Activated CD8-positive, alpha-beta T cell treated with anti-CD3 and anti-CD28 coated beads, Interleukin-2, amount 10 ng/mL, durations not matched to agents 7 days and 5 days (primary cell): ENCODE data around the gene PDXK. TPM values are rescaled to one million over a fixed set of nuclear protein-coding genes. Genes with fewer than 3 reads are reported as not detected.
"Not testable (repeated sequence)": the region's sequence is repeated elsewhere in the genome, so short reads cannot be mapped to it uniquely, and the experiment has no call there.

ENCODE experiments used
- ATAC-seq: fragments of 150-1000 bp; cut with Tn5 transposase; one replicate; pipeline ENCODE4 v1.10.0; 2021; ENCODE audit warnings: moderate library complexity
- CTCF ChIA-PET: fragments of 350-600 bp; sonication (Branson Sonifier 250); formaldehyde crosslinking; loops from one replicate; lab custom pipeline; 2021; ENCODE audit warnings: antibody characterized with exemption; lab: Charles Lee
- POLR2A ChIA-PET: fragments of 350-600 bp; sonication (Branson Sonifier 250); formaldehyde crosslinking; loops from one replicate; lab custom pipeline; 2021; ENCODE audit warnings: antibody characterized with exemption; lab: Charles Lee
- DNase-seq: peaks from one replicate; pipeline ENCODE4 v3.0.0-alpha.2; 2020
- H3K27ac Mint-ChIP-seq: one replicate; pipeline ENCODE4 v1.8.0; 2021; ENCODE audit warnings: mild to moderate bottlenecking, mixed read lengths
- H3K27me3 Mint-ChIP-seq: one replicate; pipeline ENCODE4 v1.8.0; 2021; ENCODE audit warnings: low read depth, mixed read lengths
- H3K36me3 Mint-ChIP-seq: one replicate; pipeline ENCODE4 v1.8.0; 2021; ENCODE audit warnings: low read depth, mixed read lengths
- H3K4me1 Mint-ChIP-seq: one replicate; pipeline ENCODE4 v1.8.0; 2021; ENCODE audit warnings: low read depth, mixed read lengths
- H3K4me3 Mint-ChIP-seq: one replicate; pipeline ENCODE4 v1.8.0; 2021; ENCODE audit warnings: mild to moderate bottlenecking, mixed read lengths
- H3K9me3 Mint-ChIP-seq: one replicate; pipeline ENCODE4 v1.8.0; 2022; ENCODE audit warnings: mixed read lengths; ENCODE audit not compliant: insufficient read depth
- total RNA-seq, 2 experiments: library from RNA; stranded (reverse); gene quantifications; one replicate each; pipeline ENCODE4 v1.2.3, GENCODE V29; 2021

PDXK gene
- 100 to 1,000 TPM in 1 of 2 experiments, 10 to 100 TPM in 1; 94.5 to 100 TPM for total RNA-seq

DNA sequence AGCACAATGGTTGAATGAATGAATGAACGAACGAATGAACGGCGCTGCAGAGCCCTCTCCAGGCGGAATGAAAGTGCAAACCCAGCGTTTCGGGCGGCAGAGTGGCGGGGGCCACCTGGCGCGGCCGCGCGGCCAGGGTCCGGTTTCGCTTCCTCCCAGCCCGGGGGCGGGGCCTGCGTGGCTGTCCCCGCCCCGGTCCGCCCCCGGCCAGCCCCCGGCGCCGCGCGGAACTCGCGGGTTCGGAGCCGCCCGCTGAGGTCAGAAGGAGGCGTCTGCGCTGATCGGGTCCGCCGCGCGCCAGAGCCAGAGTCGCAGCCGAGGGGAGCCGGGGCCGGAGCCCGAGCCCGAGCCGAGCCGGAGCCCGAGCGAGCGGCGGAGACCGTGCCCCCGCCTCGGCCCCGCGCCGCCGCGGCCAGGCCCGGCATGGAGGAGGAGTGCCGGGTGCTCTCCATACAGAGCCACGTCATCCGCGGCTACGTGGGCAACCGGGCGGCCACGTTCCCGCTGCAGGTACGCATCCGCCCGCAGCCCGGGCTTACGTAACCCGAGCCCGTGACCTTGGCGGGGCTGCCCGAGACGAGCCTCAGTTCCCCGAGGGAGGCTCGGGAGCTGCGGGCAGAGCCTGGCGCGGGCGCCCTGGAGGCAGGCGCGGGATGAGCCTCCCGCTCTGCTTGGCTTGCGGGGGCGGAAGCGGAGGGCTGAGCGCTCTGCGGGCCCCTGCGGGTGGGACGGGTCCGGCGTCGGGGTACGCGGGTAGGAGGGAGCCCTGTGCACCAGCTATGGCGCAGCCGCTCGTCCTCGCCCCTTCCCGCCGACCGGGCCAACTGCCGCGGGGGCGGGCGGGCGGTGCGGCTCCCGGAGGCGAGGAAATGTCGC is at the start of gene PDXK:
PDXK (plus strand) TSS at position 258 of the 876 bp plus-strand sequence; CDS start at position 424, 166 bp downstream.
- H3K4me1 Mint-ChIP-seq = peaks cover 33% of the 10 kb centered on the region
- H3K27ac Mint-ChIP-seq = peak within 1 kb of the TSS; percentile 72
- ATAC-seq (peak; percentile 89), DNase-seq (peak; percentile 83)
- peaks cover 18% of the 10 kb centered on the region for H3K27me3 Mint-ChIP-seq
- ChIA-PET CTCF (interaction anchor here (1.0 kb wide), 2 partner anchors 9 to 256 kb away, joined by 3 read pairs; no protein-coding TSS in a partner anchor), POLR2A (interaction anchor here (1.8 kb wide), 1 partner anchor 9 kb away, joined by 20 read pairs; no protein-coding TSS in a partner anchor)
- peaks cover 20% of the 10 kb centered on the region for H3K36me3 Mint-ChIP-seq
- H3K9me3 Mint-ChIP-seq = no peaks in the 10 kb centered on the region
- peak within 1 kb of the TSS; percentile 84 for H3K4me3 Mint-ChIP-seq

DNA sequence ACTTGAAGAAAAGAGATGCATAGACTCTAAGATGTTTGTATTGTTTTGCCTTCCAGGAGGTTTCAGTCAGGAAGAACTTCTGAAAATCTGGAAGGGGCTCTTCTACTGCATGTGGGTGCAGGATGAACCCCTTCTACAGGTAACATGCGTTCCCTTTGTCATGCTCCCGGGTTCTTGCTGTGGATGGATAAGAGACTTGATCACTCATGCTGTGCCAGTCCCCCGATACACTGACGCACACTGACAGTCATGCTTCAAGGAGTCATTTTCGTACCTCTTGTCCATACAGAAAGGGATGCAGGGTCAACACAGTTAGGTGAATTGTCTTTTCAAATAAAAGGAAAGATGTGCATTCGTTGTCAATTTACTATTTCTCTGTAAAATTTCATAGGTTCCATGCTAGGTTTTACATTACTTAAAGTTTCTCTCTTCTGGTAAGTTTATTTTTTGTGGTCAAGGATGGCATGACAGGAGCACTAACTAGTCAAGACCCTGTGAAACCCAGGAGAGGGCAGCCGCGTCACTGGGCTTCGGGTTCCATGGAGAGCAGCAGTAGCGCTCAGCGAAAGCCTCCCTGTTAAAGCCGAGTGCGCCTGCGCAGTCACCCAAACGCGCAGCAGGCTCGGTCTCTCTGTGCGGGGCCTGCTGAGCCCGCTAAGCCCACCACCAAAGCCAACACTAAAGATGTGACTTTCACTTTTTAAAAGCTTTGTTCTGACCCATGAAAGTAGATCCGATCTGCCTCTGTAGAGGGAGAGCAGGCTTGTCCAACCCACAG is 48.9 kb upstream of the PDXK start:
- H3K36me3 Mint-ChIP-seq = peaks cover 55% of the 10 kb centered on the region
- H3K27ac Mint-ChIP-seq = no peak overlapping the region
- ChIA-PET POLR2A (interaction anchor here (1.1 kb wide), 1 partner anchor 11 kb away, joined by 3 read pairs; no protein-coding TSS in a partner anchor), CTCF (interaction anchor here (1.3 kb wide), 1 partner anchor 25 kb away, joined by 4 read pairs; no protein-coding TSS in a partner anchor)
- DNase-seq (no peak), ATAC-seq (no peak)
- no peaks in the 10 kb centered on the region for H3K27me3 Mint-ChIP-seq
- no peak overlapping the region for H3K4me3 Mint-ChIP-seq
- peaks cover 14% of the 10 kb centered on the region for H3K4me1 Mint-ChIP-seq
- H3K9me3 Mint-ChIP-seq = no peaks in the 10 kb centered on the region

DNA sequence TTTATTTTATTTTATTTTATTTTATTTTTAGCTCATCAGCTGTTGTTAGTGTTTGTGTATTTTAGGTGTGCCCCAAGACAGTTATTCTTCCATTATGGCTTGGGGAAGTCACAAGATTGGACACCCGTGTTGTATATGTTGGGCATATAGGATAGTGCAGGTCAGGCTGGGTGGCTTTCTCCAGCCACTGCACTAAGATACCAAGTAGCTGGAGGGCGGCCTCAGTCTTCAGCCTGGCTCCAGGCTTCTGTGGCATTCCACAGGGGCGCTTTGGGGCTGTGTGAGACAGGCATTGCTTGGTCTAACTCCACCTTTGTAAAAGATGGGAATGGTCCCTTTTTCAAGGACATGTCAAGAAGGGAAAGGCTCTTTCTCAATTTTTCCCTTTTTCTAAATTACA is 43.1 kb upstream of the PDXK start:
- Mint-ChIP-seq H3K27me3 (no peaks in the 10 kb centered on the region), H3K4me1 (no peaks in the 10 kb centered on the region), H3K9me3 (no peaks in the 10 kb centered on the region), H3K4me3 (no peak overlapping the region), H3K36me3 (peaks cover 62% of the 10 kb centered on the region), H3K27ac (no peak overlapping the region)
- ChIA-PET POLR2A (no interaction called here), CTCF (no interaction called here)
- DNase-seq = no peak
- no peak for ATAC-seq

- no peak overlapping the region for H3K4me3 Mint-ChIP-seq
- DNase-seq (no peak), ATAC-seq (no peak)
- POLR2A ChIA-PET = no interaction called here
- H3K36me3 Mint-ChIP-seq = peaks cover 59% of the 10 kb centered on the region
- CTCF ChIA-PET = interaction anchor here (1.2 kb wide), 1 partner anchor 14 kb away, joined by 3 read pairs; no protein-coding TSS in a partner anchor
- no peak overlapping the region for H3K27ac Mint-ChIP-seq
- H3K27me3 Mint-ChIP-seq = no peaks in the 10 kb centered on the region
- H3K9me3 Mint-ChIP-seq = no peaks in the 10 kb centered on the region
- H3K4me1 Mint-ChIP-seq = no peaks in the 10 kb centered on the region
Measured at GRCh38 chr21:43676391-43676790, 42.5 kb upstream of the PDXK start.

DNA sequence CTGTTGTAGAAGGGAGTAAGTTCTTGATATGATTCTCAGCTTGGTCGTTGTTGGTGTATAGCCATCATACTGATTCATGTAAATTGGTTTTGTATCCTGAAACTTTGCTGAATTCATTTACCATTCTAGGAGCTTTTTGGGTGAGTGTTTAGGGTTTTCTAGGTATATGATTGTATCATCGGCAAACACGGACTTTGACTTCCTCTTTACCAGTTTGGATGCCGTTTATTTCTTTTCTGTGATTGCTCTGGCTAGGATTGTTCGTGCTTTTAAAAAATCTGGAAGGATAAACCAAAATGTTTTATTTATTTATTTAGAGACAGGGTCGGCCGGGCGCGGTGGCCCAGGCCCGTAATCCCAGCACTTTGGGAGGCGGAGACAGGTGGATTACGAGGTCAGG is 39.0 kb upstream of the PDXK start:
- POLR2A ChIA-PET = no interaction called here

GRCh38 chr21:43680421-43680820 is 38.5 kb upstream of the PDXK start:
- CTCF ChIA-PET = not testable (repeated sequence)

More for the DNA sequence above, 39.0 kb upstream of the PDXK start:
- DNase-seq (no peak), ATAC-seq (no peak)
- Mint-ChIP-seq H3K9me3 (no peaks in the 10 kb centered on the region), H3K36me3 (peaks cover 62% of the 10 kb centered on the region), H3K4me1 (peaks cover 15% of the 10 kb centered on the region), H3K27me3 (no peaks in the 10 kb centered on the region), H3K27ac (no peak overlapping the region), H3K4me3 (no peak overlapping the region)
- CTCF ChIA-PET = no interaction called here

GRCh38 chr21:43681650-43682049 is 37.3 kb upstream of the PDXK start:
- Mint-ChIP-seq H3K27ac (no peak overlapping the region), H3K4me3 (no peak overlapping the region), H3K27me3 (no peaks in the 10 kb centered on the region), H3K4me1 (peaks cover 15% of the 10 kb centered on the region), H3K36me3 (peaks cover 65% of the 10 kb centered on the region), H3K9me3 (no peaks in the 10 kb centered on the region)
- ChIA-PET POLR2A (no interaction called here), CTCF (no interaction called here)
- ATAC-seq (no peak), DNase-seq (no peak)

More at GRCh38 chr21:43680421-43680820, 38.5 kb upstream of the PDXK start:
- not testable (repeated sequence) for H3K9me3 Mint-ChIP-seq, H3K4me3 Mint-ChIP-seq, DNase-seq, H3K27me3 Mint-ChIP-seq, ATAC-seq, H3K27ac Mint-ChIP-seq
- POLR2A ChIA-PET = interaction anchor here (1.2 kb wide), 1 partner anchor 10 kb away, joined by 3 read pairs; no protein-coding TSS in a partner anchor
- H3K4me1 Mint-ChIP-seq = peaks cover 15% of the 10 kb centered on the region
- peaks cover 62% of the 10 kb centered on the region for H3K36me3 Mint-ChIP-seq

DNA sequence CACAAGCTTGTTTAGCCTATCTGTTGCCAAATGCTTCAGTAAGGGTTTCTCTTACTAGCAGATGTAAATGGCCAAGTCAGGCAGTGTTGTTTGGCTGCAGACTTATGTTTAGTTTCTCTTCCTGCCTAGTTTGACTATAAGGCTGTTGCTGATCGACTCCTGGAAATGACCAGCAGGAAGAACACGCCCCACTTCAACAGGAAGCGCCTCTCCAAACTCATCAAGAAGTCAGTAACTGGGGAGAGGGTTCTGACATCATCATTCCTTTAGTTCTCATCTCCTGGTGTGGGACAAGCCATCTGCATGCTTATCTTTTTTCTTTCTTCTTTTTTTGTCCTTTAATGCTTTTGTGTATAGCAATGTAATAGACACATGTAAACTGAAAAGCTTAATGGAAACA is 34.5 kb upstream of the PDXK start:
- ATAC-seq = no peak
- Mint-ChIP-seq H3K4me3 (no peak overlapping the region), H3K27me3 (no peaks in the 10 kb centered on the region), H3K4me1 (peaks cover 15% of the 10 kb centered on the region), H3K36me3 (peaks cover 61% of the 10 kb centered on the region), H3K9me3 (no peaks in the 10 kb centered on the region), H3K27ac (peak overlapping the region; percentile 63)
- no peak for DNase-seq
- POLR2A ChIA-PET = no interaction called here
- CTCF ChIA-PET = no interaction called here

DNA sequence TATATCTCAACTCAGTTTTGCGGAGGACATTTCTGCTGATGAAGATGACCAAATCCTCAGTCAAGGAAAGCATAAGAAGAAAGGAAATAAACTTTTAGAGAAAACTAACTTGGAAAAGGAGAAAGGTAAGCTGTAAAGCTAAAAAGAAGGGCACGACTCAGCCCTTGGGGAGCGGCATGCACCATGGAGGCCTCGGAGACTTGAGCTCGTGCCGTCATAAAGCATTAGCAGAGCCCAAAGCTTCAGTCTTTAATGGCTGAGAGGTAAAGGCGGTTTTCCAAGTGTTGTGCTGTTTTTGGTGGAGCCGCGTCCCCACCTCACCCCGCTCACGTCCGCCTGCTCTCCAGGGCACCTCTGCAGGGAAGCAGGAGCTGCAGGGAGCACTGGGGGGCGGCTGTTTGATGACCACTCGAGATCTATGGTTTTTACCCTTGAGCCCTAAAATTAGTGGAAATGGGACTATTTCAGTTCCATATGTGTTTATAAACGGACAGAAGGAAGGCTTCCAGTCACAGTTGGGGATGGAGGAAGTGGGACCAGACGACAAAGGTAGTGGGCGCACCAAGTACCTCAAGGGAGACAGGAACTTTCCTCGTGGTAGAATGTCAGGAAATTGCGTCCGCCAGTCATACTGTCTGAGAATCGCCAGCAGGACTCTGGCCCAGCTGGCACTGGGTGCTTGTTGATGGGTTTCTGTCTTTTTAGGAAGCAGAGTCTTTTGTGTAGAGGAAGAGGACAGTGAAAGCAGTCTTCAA is 31.9 kb upstream of the PDXK start:
- no peak overlapping the region for H3K4me3 Mint-ChIP-seq
- H3K36me3 Mint-ChIP-seq = peaks cover 64% of the 10 kb centered on the region
- no peak overlapping the region for H3K27ac Mint-ChIP-seq
- no peak for ATAC-seq
- no peaks in the 10 kb centered on the region for H3K27me3 Mint-ChIP-seq
- no peak for DNase-seq
- H3K9me3 Mint-ChIP-seq = no peaks in the 10 kb centered on the region
- POLR2A ChIA-PET = no interaction called here
- CTCF ChIA-PET = interaction anchor here (0.6 kb wide), 1 partner anchor 691 kb away, joined by 3 read pairs; no protein-coding TSS in a partner anchor
- peaks cover 15% of the 10 kb centered on the region for H3K4me1 Mint-ChIP-seq

DNA sequence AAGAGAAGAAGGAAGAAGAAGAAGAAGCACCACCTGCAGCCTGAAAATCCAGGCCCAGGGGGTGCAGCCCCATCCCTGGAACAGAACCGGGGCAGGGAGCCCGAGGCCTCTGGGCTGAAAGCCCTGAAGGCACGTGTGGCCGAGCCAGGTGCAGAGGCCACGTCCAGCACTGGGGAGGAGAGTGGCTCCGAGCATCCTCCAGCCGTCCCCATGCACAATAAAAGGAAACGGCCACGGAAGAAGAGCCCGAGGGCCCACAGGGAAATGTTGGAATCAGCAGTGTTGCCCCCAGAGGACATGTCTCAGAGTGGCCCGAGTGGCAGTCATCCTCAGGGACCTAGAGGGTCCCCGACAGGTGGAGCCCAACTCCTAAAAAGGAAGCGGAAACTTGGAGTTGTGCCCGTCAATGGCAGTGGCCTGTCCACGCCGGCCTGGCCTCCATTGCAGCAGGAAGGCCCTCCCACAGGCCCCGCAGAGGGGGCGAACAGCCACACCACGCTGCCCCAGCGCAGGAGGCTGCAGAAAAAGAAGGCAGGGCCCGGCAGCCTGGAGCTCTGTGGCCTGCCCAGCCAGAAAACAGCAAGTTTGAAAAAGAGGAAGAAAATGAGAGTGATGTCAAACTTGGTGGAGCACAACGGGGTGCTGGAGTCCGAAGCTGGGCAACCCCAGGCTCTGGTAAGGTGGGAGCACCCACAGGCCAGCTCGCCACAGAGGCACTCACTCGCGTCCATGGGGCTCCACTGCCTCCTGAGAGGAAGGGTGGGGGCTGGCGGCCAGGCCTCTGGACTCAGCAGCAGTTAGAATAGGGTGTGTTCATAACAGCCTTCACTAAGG is 31.1 kb upstream of the PDXK start:
- Mint-ChIP-seq H3K27ac (no peak overlapping the region), H3K4me3 (no peak overlapping the region), H3K27me3 (no peaks in the 10 kb centered on the region), H3K36me3 (peaks cover 60% of the 10 kb centered on the region), H3K9me3 (no peaks in the 10 kb centered on the region), H3K4me1 (peaks cover 15% of the 10 kb centered on the region)
- DNase-seq = no peak
- ChIA-PET POLR2A (interaction anchor here (0.9 kb wide), 1 partner anchor 28 kb away, joined by 3 read pairs; the partner anchor contains the start of gene RRP1B), CTCF (no interaction called here)
- no peak for ATAC-seq
